HG02610 (cell line): ENCODE measurements around the gene DACH1.

Experiments
- ATAC-seq: cut with Tn5 transposase; IDR thresholded peaks from one replicate; pipeline ENCODE4 v1.9.1; 2021; ENCODE audit warnings: mild to moderate bottlenecking, moderate library complexity; ENCODE audit not compliant: unreplicated experiment

The DACH1 gene

DNA sequence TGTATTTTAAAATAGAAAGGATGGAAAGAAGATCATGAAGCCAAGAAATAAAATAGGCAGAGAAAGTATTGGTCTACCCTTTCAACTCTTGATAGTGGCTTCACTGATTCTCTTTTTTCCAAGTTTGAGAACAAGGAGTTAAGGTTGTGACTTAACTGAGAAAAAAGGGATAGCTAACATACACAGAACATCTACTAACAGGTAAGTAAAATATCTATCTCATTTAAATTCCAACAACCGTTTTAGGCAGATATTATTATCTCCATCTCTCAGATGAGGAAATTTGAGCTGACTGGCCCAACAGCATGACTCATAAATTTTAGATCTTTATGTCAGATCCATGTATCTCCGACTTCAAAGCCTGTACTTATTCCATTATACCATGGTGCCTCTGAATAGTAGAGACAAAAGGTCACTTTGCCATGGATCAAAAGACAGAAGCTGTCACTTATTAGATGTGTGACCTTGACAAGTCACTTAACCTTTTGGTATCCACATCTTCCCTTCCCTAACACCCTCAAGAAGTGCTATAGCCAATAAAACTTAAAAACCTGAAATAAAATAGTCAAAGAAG, 152.1 kb downstream of the DACH1 start:
- no peak for ATAC-seq

DNA sequence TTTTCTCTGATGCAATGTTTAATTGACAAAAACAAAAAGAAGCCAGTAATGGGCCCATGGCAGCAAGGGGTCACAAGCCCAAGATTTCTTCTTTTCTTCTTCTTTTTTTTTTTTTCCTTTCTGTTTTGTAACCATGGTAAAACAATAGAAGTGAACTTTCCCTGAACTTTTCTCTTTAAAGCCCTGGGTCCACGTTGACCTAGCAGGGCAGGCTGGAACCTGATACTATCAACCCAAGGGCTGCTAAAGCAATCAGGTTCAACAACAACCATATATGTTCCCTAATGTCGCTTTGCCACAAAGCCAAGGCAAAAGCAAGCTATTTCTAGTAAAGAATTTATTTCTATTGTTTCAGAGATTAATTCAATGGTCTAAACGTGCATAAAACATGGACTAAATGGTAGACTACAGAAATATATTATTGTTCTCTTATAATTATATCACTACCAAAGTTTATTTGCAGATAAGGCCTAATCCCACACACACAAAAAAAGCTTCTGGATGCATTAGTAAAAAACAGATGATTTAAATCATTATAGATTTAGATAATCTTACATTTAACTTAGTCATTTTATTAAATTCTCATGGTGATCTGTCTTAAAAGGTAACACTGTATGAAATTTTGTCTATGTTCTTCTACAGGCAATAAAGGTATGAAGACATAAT, 153.9 kb downstream of the DACH1 start:
- ATAC-seq, result no peak

DNA sequence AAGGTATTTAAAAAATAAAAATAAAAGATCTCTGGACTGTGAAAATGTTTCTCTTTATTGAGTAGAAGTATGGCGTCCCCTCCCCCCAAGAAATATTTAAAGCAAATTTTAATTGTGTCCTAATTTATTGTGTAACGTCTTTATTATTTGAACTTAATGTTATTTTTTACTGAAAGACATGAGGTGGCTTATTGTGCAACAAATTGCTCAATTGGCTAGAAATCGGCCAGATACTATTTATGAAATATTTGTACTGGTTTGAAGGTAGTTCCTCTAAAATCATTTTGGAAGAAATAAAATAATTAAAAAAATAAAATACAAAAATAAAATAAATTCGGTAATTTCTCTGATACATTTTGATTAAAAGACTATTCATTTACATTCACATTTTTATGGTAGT, 162.3 kb downstream of the DACH1 start:
- ATAC-seq, result no peak

- no peak for ATAC-seq
These were observed 163.9 kb downstream of the DACH1 start for GRCh38 chr13:71703138-71703537.

DNA sequence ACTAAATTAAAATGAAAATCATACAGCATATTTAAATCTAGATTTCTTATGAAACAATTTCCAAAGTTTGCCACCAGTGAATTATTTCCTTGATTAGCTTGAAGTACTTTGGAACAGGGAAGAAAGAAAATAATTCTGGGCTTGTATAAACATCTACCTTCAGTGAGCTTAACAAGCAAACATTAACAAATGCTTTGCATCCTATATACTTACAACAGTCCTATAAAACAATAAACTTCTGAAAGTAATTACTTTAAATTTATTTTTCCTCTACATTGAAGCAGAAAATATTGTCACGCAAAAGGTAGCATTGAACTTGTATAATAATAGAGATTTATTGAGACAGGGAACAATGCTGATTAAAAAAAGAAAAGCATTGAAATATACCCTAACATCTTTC, 164.8 kb downstream of the DACH1 start:
- ATAC-seq, result no peak

GRCh38 chr13:71701741-71702140, 165.3 kb downstream of the DACH1 start:
- ATAC-seq, result no peak

- ATAC-seq, result no peak
These were observed 167.7 kb downstream of the DACH1 start for GRCh38 chr13:71699342-71699741.

DNA sequence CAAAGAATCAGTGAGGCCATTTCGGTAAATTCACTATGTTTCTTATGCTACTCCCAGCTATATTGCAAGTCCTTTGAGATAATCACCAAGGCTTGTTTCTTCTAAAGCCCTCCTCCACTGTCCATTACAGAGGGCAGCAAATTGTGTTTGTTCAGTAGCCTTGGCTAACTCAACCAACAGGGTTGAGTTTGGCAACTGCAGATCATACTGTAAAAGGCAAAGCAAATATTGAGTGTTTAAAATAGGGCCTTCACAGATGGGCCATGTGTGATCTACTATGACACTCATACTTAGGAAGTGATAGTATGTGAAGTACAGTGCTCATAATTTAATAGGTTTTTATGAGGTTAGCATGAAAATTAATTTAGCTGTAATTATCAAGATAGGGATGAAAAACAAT, 171.3 kb downstream of the DACH1 start:
- no peak for ATAC-seq

- ATAC-seq, result no peak
These were observed 181.9 kb downstream of the DACH1 start for GRCh38 chr13:71685072-71685471.

- ATAC-seq, result no peak
These were observed 184.9 kb downstream of the DACH1 start for GRCh38 chr13:71681901-71682613.

GRCh38 chr13:71677124-71677523, 189.9 kb downstream of the DACH1 start:
- ATAC-seq, result no peak

- ATAC-seq, result no peak
These were observed 194.5 kb downstream of the DACH1 start for GRCh38 chr13:71672512-71672911.

DNA sequence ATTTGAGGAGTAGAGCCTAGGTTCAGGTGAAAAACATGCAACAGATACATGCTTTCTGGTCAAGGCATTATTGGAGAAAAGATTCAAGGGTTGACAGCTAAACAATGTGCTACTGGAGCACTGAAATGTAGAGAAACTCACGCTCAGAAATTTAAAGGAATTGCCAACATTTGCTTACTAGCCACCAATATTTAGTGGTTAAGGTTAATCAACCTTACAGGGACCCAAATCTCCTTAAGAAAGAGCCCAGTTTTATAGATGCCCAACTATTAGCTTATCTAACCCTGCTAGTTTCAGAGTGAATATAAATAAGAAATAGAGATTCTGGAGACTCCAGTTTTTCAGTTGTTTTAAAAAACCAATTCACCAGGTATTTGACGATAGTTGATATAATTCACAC, 203.6 kb downstream of the DACH1 start:
- no peak for ATAC-seq

GRCh38 chr13:71661921-71662320, 205.1 kb downstream of the DACH1 start:
- ATAC-seq, result no peak

DNA sequence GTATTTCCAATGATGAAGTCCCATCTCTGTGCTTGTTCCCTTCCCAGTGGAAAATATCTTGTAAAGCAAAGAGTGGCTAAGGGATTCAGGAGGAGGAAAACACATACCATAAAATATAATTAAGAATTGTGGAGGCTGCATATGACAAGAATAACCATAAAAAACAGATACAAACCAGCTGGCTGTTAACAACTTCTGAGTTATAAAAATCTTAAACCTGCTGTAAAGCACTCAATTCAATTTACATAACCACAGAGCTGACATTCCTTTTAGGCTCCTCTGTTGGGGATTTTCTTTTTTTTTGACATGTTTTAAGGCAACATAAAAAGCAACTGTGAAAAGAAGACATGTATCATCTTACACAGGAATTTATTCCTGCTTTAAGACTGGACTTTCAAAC, 207.6 kb downstream of the DACH1 start:
- ATAC-seq, result no peak

GRCh38 chr13:71645467-71645866, 221.5 kb downstream of the DACH1 start:
- ATAC-seq, result no peak

DNA sequence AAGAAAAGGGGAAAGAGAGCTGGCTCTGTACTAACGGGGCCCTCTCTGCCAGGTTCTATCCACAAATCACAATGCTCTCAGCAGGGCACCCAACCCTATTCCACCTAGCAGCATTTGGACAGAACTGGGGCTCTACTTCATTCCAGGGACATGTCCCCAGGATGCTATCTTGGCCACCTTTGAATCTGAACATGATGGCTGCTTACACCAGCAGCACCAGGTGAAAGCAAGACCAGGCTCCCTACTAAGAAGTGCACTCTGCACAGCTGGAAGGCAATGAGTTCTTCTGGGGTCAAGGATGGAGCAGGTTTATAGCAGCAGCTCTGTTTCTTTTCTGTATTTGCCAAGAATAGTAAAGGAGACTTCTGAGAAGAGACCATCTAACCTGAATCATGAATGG, 222.4 kb downstream of the DACH1 start:
- ATAC-seq, result no peak

DNA sequence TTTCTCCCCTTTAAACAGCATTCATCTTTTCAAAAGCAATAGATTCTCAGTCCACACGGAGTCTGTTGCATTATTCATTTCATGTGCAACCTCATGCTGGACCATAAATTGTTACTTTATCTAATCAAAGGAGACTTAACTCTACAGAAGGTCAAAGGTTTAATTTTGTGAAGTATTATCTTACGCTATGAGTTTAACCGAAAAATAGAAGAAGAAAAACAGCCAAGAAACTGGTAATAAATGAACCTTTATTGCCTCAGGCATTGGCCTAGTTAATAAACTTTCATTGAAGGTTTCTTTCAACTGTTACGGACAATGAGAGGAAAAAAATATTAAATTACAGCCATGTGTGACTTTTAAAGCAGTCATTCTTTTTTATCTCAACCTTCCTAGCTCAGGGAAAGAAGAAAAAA, 223.6 kb downstream of the DACH1 start:
- ATAC-seq, result no peak

GRCh38 chr13:71638751-71639150, 228.3 kb downstream of the DACH1 start:
- ATAC-seq, result no peak

- ATAC-seq, result no peak
These were observed 232.2 kb downstream of the DACH1 start for GRCh38 chr13:71634602-71635443.

GRCh38 chr13:71634182-71634581, 232.8 kb downstream of the DACH1 start:
- no peak for ATAC-seq
